Measurements from ENCODE around the gene PDZD8.
"Not testable (repeated sequence)": the region's sequence is repeated elsewhere in the genome, so short reads cannot be mapped to it uniquely, and the experiment has no call there.

The PDZD8 gene

DNA sequence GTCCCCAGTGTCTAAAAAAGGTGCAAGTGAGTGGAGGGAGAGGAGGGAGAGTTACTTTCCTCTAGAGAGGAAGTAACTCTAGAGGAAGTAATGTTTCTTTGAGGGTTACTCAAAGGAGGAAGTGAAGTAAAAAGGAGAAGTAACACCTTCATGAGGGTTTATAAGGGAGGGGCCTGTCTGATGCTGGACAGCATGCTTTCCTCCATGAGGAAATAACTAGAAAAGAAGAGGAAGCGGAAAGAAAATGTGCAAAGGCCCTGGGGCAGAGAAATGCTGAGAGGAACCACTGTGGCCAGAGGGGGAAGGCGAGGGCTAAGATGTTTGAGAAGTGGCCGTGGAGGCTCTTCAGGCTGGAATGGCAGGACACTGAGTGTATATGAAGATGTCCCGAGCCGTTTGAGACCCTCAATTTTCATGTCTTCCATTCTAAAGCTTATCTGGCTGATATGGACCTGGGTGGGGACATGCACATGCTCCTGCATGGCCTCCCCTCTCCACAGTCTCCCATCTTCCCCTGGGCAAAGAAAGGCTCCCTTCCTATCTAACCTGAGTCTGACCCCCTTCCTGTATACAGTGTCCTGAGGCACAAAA, 137.7 kb downstream of the PDZD8 start:
- no peaks in the 10 kb centered on the region for H3K36me3 ChIP-seq (ENCODE audit: control insufficient read depth, insufficient read depth, low read length)
- no peak for TF ChIP-seq CTCF (IDR thresholded peaks at IDR 0.05; ENCODE audit: insufficient read depth, low read length, poor library complexity, severe bottlenecking)
- no peak for DNase-seq (ENCODE audit: extremely low read depth, insufficient read length)
- H3K4me3 ChIP-seq (replicated peaks; ENCODE audit: low read depth, low read length) = no peak overlapping the region
- no peaks in the 10 kb centered on the region; the same call in 1 of the 2 replicates for H3K27me3 ChIP-seq (replicated peaks; ENCODE audit: control insufficient read depth, insufficient read depth, low read length)

DNA sequence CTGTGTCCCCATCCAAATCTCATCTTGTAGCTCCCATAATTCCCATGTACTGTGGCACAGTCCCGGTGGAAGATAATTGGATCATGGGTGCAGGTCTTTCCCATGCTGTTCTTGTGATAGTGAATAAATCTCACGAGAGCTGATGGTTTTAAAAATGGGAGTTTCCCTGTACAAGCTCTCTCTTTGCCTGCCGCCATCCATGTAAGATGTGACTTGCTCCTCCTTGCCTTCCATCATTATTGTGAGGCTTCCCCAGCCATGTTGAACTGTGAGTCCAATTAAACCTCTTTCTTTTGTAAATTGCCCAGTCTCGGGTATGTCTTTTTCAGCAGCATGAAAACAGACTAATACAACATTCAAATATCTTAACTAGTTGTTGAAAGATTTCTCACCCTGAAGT, 145.1 kb downstream of the PDZD8 start:
- H3K27me3 ChIP-seq (replicated peaks; ENCODE audit: control insufficient read depth, insufficient read depth, low read length); H3K4me3 ChIP-seq (replicated peaks; ENCODE audit: low read depth, low read length); H3K36me3 ChIP-seq (ENCODE audit: control insufficient read depth, insufficient read depth, low read length); DNase-seq (ENCODE audit: extremely low read depth, insufficient read length): not testable (repeated sequence)

DNA sequence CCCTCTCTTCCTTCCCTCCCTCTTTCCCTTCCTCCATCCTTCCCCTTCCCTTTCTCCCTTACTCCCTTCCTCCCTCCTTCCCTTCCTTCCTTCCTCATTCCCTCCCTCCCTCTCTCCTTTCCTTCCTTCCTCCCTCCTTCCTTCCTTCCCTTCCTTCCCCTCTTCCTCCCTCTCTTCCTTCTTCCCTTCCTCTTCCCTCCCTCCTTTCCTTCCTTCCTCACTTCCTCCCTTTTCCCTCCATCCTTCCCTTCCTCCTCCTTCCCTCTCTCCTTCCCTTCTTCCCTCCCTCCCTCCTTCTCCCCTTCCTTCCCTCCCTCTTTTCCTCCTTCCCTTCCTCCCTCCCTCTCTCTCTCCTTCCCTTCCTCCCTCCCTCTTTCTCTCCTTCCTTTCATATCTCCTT, 147.0 kb downstream of the PDZD8 start:
- no peak for DNase-seq (ENCODE audit: extremely low read depth, insufficient read length)
- no peak for TF ChIP-seq CTCF (IDR thresholded peaks at IDR 0.05; ENCODE audit: insufficient read depth, low read length, poor library complexity, severe bottlenecking)
- no peaks in the 10 kb centered on the region; the same call in 1 of the 2 replicates for H3K27me3 ChIP-seq (replicated peaks; ENCODE audit: control insufficient read depth, insufficient read depth, low read length)
- no peak overlapping the region for H3K4me3 ChIP-seq (replicated peaks; ENCODE audit: low read depth, low read length)
- H3K36me3 ChIP-seq (ENCODE audit: control insufficient read depth, insufficient read depth, low read length) = no peaks in the 10 kb centered on the region

Data from GM06990 (cell line).